ENCODE measurements around the gene CNTNAP1.

The CNTNAP1 gene

GRCh38 chr17:42748908-42749798 lies 66.8 kb downstream of the CNTNAP1 start:
- no peak overlapping the region for H3K27ac ChIP-seq
- no peak for TF ChIP-seq ZFX (IDR thresholded peaks at IDR 0.05; ENCODE audit: borderline replicate concordance)
- TF ChIP-seq, protein P1, sequence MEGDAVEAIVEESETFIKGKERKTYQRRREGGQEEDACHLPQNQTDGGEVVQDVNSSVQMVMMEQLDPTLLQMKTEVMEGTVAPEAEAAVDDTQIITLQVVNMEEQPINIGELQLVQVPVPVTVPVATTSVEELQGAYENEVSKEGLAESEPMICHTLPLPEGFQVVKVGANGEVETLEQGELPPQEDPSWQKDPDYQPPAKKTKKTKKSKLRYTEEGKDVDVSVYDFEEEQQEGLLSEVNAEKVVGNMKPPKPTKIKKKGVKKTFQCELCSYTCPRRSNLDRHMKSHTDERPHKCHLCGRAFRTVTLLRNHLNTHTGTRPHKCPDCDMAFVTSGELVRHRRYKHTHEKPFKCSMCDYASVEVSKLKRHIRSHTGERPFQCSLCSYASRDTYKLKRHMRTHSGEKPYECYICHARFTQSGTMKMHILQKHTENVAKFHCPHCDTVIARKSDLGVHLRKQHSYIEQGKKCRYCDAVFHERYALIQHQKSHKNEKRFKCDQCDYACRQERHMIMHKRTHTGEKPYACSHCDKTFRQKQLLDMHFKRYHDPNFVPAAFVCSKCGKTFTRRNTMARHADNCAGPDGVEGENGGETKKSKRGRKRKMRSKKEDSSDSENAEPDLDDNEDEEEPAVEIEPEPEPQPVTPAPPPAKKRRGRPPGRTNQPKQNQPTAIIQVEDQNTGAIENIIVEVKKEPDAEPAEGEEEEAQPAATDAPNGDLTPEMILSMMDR (IDR thresholded peaks at IDR 0.05) = no peak

All from 22Rv1 (cell line).